ENCODE data around the gene KIAA1755. TPM values are rescaled to one million over a fixed set of nuclear protein-coding genes. Genes with fewer than 3 reads are reported as not detected.

KIAA1755 gene
- total and polyA plus RNA-seq, 7 donors: 1.2 to 39.1 (median 11.6) TPM; not detected in 1

DNA sequence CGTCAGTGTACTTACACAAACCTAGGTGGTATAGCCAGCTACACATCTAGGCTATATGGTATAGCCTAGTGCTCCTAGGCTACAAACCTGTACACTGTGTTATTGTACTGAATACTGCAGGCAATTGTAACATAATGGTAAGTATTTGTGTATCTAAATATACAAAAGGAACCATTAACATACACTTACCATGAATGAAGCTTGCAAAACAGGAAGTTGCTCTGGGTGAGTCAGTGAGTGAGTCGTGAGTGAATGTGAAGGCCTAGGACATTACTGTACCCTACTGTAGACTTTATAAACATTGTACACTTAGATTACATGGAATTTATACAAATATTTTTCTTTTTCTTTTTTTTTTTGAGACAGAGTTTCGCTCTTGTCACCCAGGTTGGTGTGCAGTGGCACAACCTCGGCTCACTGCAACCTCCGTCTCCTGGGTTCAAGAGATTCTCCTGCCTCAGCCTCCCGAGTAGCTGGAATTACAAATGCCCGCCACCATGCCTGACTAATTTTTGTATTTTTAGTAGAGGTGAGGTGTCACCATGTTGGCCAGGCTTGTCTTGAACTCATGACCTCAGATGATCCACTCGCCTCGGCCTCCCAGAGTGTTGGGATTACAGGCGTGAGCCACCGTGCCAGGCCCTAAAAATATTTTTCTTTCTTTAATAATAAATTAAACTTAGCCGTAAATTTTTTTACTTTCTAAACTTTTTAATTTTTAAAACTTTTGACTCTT lies 15.4 kb upstream of the KIAA1755 start:
- peaks cover 0 to 3% (median 0%) of the 10 kb centered on the region in 3 donors for H3K27me3 ChIP-seq
- H3K4me3 ChIP-seq: no peak overlapping the region
- DNase-seq: peak; percentile 46
- no peaks in the 10 kb centered on the region for H3K36me3 ChIP-seq
- 78 to 83% methylated on average over 12 of the region's 12 CpGs for WGBS, 2 donors
- H3K4me1 ChIP-seq: peaks cover 0 to 7% (median 2%) of the 10 kb centered on the region in 4 donors
- peaks cover 0 to 2% (median 0%) of the 10 kb centered on the region in 4 donors for H3K9me3 ChIP-seq
- TF ChIP-seq POLR2AphosphoS5 (IDR thresholded peaks at IDR 0.05): no peak
- no peak for TF ChIP-seq POLR2A (IDR thresholded peaks at IDR 0.05)
- TF ChIP-seq, protein P1, sequence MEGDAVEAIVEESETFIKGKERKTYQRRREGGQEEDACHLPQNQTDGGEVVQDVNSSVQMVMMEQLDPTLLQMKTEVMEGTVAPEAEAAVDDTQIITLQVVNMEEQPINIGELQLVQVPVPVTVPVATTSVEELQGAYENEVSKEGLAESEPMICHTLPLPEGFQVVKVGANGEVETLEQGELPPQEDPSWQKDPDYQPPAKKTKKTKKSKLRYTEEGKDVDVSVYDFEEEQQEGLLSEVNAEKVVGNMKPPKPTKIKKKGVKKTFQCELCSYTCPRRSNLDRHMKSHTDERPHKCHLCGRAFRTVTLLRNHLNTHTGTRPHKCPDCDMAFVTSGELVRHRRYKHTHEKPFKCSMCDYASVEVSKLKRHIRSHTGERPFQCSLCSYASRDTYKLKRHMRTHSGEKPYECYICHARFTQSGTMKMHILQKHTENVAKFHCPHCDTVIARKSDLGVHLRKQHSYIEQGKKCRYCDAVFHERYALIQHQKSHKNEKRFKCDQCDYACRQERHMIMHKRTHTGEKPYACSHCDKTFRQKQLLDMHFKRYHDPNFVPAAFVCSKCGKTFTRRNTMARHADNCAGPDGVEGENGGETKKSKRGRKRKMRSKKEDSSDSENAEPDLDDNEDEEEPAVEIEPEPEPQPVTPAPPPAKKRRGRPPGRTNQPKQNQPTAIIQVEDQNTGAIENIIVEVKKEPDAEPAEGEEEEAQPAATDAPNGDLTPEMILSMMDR (IDR thresholded peaks at IDR 0.05): no peak
- no peak for TF ChIP-seq EP300 (IDR thresholded peaks at IDR 0.05)
- no peak overlapping the region for H3K27ac ChIP-seq
- intact Hi-C loops (cut with DNase I): no loop called here

DNA sequence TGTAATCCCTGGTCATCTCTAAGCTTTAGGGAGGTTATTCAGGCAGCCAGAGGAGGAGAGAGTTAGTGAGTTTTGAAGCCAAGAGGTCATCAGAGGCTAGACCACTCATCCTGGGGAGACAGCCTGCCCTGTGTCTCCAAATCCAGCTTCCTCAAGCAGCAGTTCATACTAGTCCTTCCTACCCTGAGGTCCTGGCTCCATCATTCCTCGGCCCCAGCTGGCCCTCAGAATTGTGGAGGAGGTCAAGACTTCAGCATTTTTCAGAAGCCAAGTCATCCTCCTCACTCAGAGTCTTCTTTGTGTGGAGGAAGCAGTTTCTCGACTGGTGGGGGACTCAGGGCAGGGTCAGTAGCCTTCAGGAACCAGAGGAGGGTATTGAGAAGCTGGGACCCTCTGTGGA lies 12.4 kb upstream of the KIAA1755 start:
- Histone ChIP-seq H3K36me3 (no peaks in the 10 kb centered on the region), H3K27ac (peak overlapping the region in 2 of 4 donors; percentile 19 to 25), H3K4me1 (peaks cover 0 to 14% (median 4%) of the 10 kb centered on the region in 4 donors), H3K27me3 (peaks cover 0 to under 1% (median 0%) of the 10 kb centered on the region in 3 donors), H3K9me3 (peaks cover 0 to 2% (median 0%) of the 10 kb centered on the region in 4 donors), H3K4me3 (no peak overlapping the region)
- TF ChIP-seq POLR2AphosphoS5 (IDR thresholded peaks at IDR 0.05): no peak
- 51 to 63% methylated on average over 2 of the region's 2 CpGs for WGBS, 2 donors
- DNase-seq: peak; percentile 52
- intact Hi-C loops (cut with DNase I): no loop called here

DNA sequence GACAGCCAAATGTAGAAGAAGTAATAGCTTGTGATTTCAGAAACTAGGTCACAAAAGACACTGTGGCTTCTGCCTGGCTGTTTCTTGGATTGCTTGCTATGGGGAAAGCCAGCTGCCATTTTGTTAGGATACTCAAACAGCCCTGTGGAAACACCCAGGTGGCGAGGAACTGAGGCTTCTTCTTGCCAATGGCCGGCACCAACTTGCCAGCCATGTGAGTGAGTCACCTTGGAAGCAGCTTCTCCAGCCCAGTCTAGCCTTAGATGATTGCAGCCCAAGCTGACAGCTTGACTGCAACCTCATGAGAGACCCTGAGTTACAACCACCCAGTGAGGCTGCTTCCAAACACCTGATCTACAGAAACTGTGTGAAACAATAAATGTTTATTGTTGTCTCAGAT lies 11.9 kb upstream of the KIAA1755 start:
- Histone ChIP-seq H3K36me3 (no peaks in the 10 kb centered on the region), H3K9me3 (peaks cover 0 to 2% (median 0%) of the 10 kb centered on the region in 4 donors), H3K4me1 (peaks cover 0 to 14% (median 4%) of the 10 kb centered on the region in 4 donors), H3K27ac (peak overlapping the region in 2 of 4 donors; percentile 19 to 25), H3K27me3 (no peaks in the 10 kb centered on the region), H3K4me3 (no peak overlapping the region)
- TF ChIP-seq POLR2AphosphoS5 (IDR thresholded peaks at IDR 0.05): no peak
- no peak for TF ChIP-seq POLR2A (IDR thresholded peaks at IDR 0.05)
- TF ChIP-seq, protein P1 (IDR thresholded peaks at IDR 0.05): no peak
- no peak for TF ChIP-seq EP300 (IDR thresholded peaks at IDR 0.05)
- intact Hi-C loops (cut with DNase I): no loop called here
- WGBS, 2 donors: 77 to 85% methylated on average over 2 of the region's 2 CpGs
- peak; percentile 38 for DNase-seq

DNA sequence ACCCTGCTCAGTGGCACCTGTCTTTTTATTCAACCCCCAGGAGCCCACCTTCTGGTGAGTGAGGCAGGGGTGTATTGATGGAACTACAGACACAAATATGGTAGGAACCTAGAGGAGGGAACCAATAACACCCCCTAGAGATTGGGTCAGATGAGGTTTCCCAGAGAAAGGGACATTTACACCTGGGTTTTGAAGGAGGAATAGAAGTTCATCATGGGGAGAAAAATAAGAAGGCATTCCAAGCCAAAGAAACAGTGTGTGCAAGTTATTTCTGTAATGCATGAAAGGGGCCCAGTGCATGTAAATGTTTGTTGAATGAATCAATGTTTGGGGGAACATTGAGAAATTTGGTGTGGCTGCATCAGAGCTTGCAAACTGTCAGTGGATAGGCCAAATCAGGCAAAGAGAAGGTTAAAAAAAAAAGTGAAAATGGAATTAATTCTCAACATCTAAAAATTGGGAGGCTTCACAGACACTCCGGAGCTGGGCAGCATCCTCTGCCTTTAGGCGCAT lies 11.1 kb upstream of the KIAA1755 start:
- intact Hi-C loops (cut with DNase I): no loop called here
- Histone ChIP-seq H3K36me3 (no peaks in the 10 kb centered on the region), H3K27me3 (no peaks in the 10 kb centered on the region), H3K9me3 (peaks cover 0 to 2% (median 0%) of the 10 kb centered on the region in 4 donors), H3K4me3 (no peak overlapping the region), H3K4me1 (peaks cover 0 to 14% (median 4%) of the 10 kb centered on the region in 4 donors), H3K27ac (peak overlapping the region in 3 of 4 donors; percentile 45 to 50 (median 49))
- TF ChIP-seq POLR2AphosphoS5 (IDR thresholded peaks at IDR 0.05) (no peak), EP300 (IDR thresholded peaks at IDR 0.05) (no peak)
- DNase-seq: no peak
- WGBS, 2 donors: 93 to 97% methylated on average over 2 of the region's 2 CpGs

DNA sequence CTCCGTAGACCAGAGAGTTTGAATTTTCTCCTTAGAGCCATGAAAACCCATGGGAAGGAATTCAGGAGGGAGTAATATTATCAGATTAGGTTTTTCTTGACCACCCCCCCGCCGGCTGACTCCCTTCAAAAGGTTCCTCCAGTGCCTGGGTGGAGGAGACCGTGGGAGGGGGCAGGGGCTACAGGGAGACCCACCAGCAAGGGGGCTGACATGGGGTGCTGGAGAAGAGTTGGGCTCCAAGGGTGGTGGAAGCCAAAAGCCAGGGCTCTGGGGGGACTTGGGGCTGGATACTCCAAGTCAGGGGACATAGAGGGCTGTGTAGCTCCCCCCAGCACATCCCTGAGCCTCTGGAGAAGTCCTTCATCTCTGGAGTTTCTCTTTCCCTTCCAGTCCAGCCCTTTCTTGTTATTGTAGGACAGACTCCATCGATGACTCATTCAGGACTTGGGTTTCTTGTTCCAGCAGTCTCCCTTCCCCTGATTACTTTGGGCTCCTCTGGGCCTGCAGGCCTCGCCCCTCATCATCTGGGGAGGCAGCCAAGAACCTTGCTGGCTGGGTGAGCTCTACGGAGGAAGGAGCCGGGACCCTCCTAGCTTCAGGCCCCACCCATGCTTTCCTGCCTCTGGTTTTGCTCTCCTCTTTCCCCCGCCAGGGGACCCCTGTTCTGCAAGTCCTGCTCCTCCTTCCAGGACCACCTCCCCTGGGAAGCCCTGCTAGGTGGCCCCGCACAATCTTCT lies 10.5 kb upstream of the KIAA1755 start:
- Histone ChIP-seq H3K27me3 (no peaks in the 10 kb centered on the region), H3K4me1 (peaks cover 0 to 14% (median 4%) of the 10 kb centered on the region in 4 donors), H3K9me3 (peaks cover 0 to 2% (median 0%) of the 10 kb centered on the region in 4 donors), H3K36me3 (no peaks in the 10 kb centered on the region), H3K4me3 (no peak overlapping the region), H3K27ac (peak overlapping the region; percentile 42 to 59 (median 50))
- peak; percentile 77 for DNase-seq
- intact Hi-C loops (cut with DNase I): no loop called here
- TF ChIP-seq POLR2AphosphoS5 (IDR thresholded peaks at IDR 0.05) (peak in 2 of 4 donors; percentile 9 to 16), POLR2A (IDR thresholded peaks at IDR 0.05) (no peak)
- WGBS, 2 donors: 54 to 73% methylated on average over 10 of the region's 10 CpGs

DNA sequence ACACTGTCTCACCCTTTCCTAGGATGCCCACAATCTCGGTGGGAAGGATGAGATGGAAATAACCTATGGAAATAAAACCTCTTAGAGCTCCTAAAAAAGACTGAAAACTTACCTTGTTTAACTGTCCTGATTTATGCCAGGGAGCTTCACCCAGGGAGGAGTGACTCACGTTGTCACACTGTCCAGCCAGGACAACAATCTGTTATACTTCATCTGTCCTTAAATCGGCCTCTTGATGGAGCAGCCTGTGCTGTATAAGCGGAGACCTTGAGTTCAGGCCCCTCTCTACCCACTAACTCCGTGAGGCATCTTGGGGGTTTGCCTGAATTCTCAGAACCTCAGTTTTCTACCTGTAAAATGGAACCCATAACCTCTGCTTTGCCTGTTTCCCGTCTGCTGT lies 9.2 kb upstream of the KIAA1755 start:
- H3K4me1 ChIP-seq: peaks cover 0 to 14% (median 4%) of the 10 kb centered on the region in 4 donors
- TF ChIP-seq POLR2AphosphoS5 (IDR thresholded peaks at IDR 0.05) (no peak), EP300 (IDR thresholded peaks at IDR 0.05) (no peak)
- TF ChIP-seq, protein P1 (IDR thresholded peaks at IDR 0.05): no peak
- H3K9me3 ChIP-seq: peaks cover 0 to 1% (median 0%) of the 10 kb centered on the region in 4 donors
- no peaks in the 10 kb centered on the region for H3K27me3 ChIP-seq
- no peaks in the 10 kb centered on the region for H3K36me3 ChIP-seq
- no peak overlapping the region for H3K4me3 ChIP-seq
- intact Hi-C loops (cut with DNase I): no loop called here
- 72 to 84% methylated on average over 6 of the region's 6 CpGs for WGBS, 2 donors
- peak; percentile 28 for DNase-seq
- no peak overlapping the region for H3K27ac ChIP-seq
